Activated T-helper 9 cell treated with anti-CD3 and anti-CD28 coated beads, Interleukin-2, amount 50 U/mL, for 16 hours (primary cell): Measurements from ENCODE around the gene CD2.
A peak's percentile ranks its signal among the peaks of the same experiment; 100 is the strongest.

Source experiments
- DNase-seq: peaks from one replicate; pipeline ENCODE4 v3.0.0-alpha.2; 2020; ENCODE audit warnings: low read depth

The CD2 gene

GRCh38 chr1:116777831-116778830 lies 23.9 kb downstream of the CD2 start:
- DNase-seq = no peak

GRCh38 chr1:116781034-116781433 lies 26.8 kb downstream of the CD2 start:
- no peak for DNase-seq

DNA sequence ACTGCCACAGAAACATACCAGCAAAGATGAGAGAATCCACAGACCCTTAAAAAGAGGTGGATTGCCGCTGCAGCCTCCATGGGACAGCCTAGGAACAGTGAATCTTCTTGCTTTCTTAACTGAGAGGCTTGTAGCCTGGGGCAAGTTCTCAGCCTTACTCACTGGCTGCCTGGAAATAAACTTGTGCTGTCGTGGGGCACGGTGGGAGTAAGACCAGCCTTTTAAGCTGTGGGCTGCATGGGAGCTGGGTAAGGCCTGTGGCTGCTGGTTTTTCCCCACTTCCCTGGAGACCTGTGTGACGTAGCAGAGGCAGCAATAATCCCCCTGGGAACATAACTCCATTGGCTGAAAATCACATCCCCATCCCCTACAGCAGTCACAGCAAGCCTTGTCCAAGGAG lies 30.8 kb downstream of the CD2 start:
- no peak for DNase-seq

DNA sequence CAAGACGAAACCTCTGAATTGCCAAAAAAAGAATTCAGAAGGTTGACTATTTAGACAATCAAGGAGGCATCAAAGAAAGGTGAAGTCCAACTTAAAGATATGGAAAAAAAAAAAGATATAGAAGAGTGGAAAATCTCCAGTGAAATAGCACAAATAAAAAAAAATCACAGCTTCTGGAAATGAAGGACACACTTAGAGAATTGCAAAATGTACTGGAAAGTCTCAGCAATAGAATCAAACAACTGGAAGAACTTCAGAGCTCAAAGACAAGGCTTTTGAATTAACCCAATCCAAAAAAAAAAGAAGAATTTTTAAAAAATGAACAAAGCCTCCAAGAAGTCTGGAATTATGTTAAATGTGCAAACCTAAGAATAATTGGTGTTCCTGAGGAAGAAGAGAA lies 31.8 kb downstream of the CD2 start:
- DNase-seq = no peak

- no peak for DNase-seq
Measured at GRCh38 chr1:116791727-116792126, 37.5 kb downstream of the CD2 start.

- no peak for DNase-seq
Measured at GRCh38 chr1:116793357-116793935, 39.2 kb downstream of the CD2 start.

DNA sequence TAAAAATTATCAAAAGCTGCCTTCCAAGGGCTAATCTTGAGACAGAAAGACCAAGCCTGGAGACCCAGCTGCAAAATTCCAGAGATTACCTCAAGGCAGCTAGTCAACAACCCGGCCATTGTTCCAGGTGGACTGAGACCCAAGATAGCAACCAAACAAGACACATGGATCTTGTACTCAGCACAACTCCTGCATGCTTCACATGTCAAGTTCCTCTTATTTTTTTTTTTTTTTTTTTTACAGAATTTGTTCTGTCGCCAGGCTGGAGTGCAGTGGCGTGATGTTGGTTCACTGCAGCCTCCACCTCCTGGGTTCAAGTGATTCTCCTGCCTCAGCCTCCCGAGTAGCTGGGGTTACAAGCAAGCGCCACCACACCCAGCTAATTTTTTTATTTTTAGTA lies 40.1 kb downstream of the CD2 start:
- DNase-seq = no peak

DNA sequence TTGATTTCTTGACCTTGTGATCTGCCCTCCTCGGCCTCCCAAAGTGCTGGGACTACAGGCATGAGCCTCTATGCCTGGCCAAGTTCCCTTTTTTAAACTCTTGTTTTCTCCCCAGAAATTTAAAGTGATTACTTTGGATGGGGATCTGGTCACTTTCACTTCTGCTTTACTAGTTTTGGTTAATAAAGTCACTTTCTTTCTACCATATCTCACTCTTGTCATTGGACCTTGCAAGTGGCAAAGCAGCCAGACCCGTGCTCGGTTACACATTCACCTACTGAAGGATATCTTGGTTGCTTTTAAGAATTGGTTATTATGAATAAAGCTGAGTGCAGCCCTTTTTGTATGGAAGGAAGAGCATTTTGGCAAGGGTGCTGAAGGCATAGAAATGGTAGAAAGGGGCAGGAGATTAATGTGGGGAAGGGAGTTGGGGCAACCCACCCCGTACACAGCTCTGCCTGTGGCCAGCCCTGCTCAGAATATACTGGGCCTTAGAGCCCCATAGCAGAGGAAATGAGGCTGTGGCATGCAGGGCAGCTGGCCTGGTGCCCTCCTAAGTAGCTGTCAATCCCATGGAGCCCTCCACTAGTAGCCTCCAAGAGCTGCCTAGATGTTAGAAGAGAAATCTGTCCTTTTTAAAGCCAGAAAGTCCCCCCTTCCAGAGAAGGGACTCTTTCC lies 40.7 kb downstream of the CD2 start:
- no peak for DNase-seq

- DNase-seq = no peak
Measured at GRCh38 chr1:116795482-116795829, 41.2 kb downstream of the CD2 start.

GRCh38 chr1:116804736-116805135 lies 50.5 kb downstream of the CD2 start:
- no peak for DNase-seq

- DNase-seq = no peak
Measured at GRCh38 chr1:116805398-116805797, 51.2 kb downstream of the CD2 start.

DNA sequence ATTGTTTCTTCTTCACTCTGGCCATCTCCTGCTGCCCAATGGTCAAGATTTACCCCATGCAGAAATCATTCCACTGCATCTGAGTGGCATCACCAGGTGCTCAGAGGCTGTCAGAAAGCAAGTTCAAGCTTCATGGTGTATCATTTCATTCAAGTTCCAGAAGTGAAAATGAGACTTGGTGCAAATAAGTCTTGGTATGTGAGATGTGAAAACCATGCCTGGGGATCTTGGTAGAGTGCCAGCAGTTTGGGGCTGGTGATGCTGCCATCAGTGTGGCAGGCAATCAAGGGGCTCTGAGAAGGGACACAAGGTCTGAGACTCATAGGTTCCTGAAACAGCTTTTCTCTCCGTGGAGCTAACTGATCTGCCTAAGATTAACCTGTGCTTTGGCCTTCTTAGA lies 52.0 kb downstream of the CD2 start:
- peak; percentile 71 for DNase-seq

- DNase-seq = no peak
Measured at GRCh38 chr1:116806671-116807070, 52.4 kb downstream of the CD2 start.

GRCh38 chr1:116807394-116808199 lies 53.4 kb downstream of the CD2 start:
- no peak for DNase-seq

- DNase-seq = no peak
Measured at GRCh38 chr1:116808200-116808847, 54.1 kb downstream of the CD2 start.

- no peak for DNase-seq
Measured at GRCh38 chr1:116808848-116809508, 54.7 kb downstream of the CD2 start.

DNA sequence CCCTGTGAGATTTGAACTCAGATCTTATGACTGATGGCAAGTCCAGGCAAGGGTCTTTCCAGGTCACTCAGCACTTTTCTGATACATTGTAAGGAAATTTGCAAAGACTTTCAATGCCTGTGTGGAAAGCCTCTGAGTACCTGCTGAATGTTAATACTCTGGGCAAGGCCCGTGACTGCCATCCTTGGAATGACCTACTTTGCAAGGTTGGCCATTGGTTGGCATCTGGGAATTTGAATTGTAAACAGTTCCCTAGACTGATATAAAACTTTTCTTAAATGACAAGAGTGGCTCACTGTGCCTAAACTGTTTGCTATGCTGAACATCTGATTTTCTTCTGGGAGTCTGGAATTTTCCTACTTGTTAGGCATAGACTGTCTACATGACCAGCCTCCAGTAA lies 57.1 kb downstream of the CD2 start:
- DNase-seq = no peak

- no peak for DNase-seq
Measured at GRCh38 chr1:116814926-116815723, 60.9 kb downstream of the CD2 start.

DNA sequence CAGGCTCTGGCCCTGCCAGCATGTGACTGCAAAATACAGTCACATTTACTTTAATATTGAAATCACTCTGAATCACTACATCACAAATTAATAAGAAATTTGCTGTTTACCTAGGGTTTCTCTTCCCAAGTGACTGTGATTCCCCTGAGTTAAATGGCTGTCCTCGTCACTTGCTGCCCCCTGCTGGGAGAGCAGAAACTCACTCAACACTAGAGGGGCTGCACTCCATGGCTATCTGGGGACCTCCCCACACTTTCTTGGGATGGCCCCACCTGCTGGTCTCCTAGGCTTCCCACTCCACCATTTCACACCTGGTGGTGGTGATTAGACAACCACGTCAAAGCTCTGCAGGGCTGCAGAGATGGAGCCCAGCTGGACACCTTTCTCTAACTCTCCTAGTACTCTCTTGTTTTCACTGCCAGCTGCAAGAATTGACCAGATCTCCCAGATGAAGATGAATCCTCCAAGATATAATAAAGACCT lies 63.4 kb downstream of the CD2 start:
- DNase-seq = peak; percentile 71
